ENCODE data around the gene LNX2.

GRCh38 chr13:27631665-27632064 is 11.3 kb upstream of the LNX2 start:
- TF ChIP-seq POLR2AphosphoS5 (IDR thresholded peaks at IDR 0.05; ENCODE audit: low read depth, low read length) (no peak), SRF (IDR thresholded peaks at IDR 0.05; ENCODE audit: low read depth) (no peak)
- TF ChIP-seq, protein P1, sequence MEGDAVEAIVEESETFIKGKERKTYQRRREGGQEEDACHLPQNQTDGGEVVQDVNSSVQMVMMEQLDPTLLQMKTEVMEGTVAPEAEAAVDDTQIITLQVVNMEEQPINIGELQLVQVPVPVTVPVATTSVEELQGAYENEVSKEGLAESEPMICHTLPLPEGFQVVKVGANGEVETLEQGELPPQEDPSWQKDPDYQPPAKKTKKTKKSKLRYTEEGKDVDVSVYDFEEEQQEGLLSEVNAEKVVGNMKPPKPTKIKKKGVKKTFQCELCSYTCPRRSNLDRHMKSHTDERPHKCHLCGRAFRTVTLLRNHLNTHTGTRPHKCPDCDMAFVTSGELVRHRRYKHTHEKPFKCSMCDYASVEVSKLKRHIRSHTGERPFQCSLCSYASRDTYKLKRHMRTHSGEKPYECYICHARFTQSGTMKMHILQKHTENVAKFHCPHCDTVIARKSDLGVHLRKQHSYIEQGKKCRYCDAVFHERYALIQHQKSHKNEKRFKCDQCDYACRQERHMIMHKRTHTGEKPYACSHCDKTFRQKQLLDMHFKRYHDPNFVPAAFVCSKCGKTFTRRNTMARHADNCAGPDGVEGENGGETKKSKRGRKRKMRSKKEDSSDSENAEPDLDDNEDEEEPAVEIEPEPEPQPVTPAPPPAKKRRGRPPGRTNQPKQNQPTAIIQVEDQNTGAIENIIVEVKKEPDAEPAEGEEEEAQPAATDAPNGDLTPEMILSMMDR (IDR thresholded peaks at IDR 0.05 in 2 of 3, conservative IDR thresholded peaks at IDR 0.05 in 1 of 3; ENCODE audit: borderline replicate concordance in 1 of 3, insufficient read depth in 1 of 3, low read depth in 2 of 3, low read length in 2 of 3): no peak
